ENCODE results near the gene TENM4. TPM values are rescaled to one million over a fixed set of nuclear protein-coding genes. Genes with fewer than 3 reads are reported as not detected.

Gene TENM4
- total and polyA plus RNA-seq, 2 of the 13 experiments (the other 11 are each of a cell fraction or from before 2014, with no cell fraction given), result not detected

DNA sequence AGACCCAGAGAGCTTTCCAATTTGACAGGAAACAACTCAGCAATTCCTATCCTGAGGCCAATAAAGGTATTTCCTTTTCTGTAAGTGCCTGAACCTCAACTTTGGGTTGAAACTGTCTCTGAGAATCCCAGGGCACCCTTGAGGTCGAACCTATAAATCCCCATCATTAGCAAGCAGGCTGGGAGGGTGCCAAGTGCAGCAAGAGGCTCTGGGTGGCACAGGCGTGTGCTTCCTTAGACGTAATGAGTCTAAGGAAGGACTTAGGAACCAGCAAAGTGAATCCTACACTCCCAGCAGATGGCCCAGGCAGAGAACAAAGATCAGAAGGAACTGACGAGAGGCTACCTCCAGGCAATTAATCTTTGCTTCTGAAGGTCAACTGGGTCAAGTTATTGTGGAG lies 631.9 kb downstream of the TENM4 start:
- DNase-seq (ENCODE audit: low spot score) (no peak), FAIRE-seq (no peak), ATAC-seq (no peak)
- intact Hi-C loops (cut with micrococcal nuclease; ENCODE audit: unreplicated experiment) (no loop called here), in situ Hi-C loops (cut with HindIII; ENCODE audit: extremely low pct_ligation_motif_present, low pct_unique_long_range_greater_than_20kb) (no loop called here)
- Histone ChIP-seq H3K9ac (ENCODE audit: insufficient read depth, low read depth, low read length) (no peak overlapping the region), H3K79me2 (ENCODE audit: insufficient read depth, low read length) (no peaks in the 10 kb centered on the region), H2AFZ (ENCODE audit: low read length) (no peak overlapping the region), H3K9me3 (ENCODE audit: low read length) (no peaks in the 10 kb centered on the region), H3K27ac (ENCODE audit: extremely low read length, insufficient read depth, low read length) (no peak overlapping the region), H4K20me1 (ENCODE audit: insufficient read depth, low read length) (no peaks in the 10 kb centered on the region), H3K4me1 (ENCODE audit: insufficient read depth, low read length) (no peaks in the 10 kb centered on the region), H3K4me2 (ENCODE audit: low read depth, low read length) (no peak overlapping the region), H3K36me3 (replicated peaks in 1 of 2; ENCODE audit: control insufficient read depth in 1 of 2, insufficient read depth in 2 of 2, low read length in 2 of 2) (no peaks in the 10 kb centered on the region), H3K27me3 (ENCODE audit: control insufficient read depth in 1 of 2, insufficient read depth in 2 of 2, low read length in 2 of 2) (peaks cover 0 to 7% of the 10 kb centered on the region in 2 experiments; a peak in 1 of 5 replicates), H3K4me3 (replicated peaks in 1 of 3; ENCODE audit: insufficient read depth in 1 of 3, low read depth in 2 of 3, low read length in 3 of 3) (no peak overlapping the region)
- no peak for TF ChIP-seq ZNF749 (CRISPR knock-in tag; IDR thresholded peaks at IDR 0.05; ENCODE audit: borderline replicate concordance)
- ChIA-PET CTCF (ENCODE audit: low intra/inter-chr PET ratio, low total read pairs) (no interaction called here), POLR2A (no interaction called here)
- BruUV-seq (replicated peaks), result no TSS peak
- WGBS (ENCODE audit: low lambda C conversion rate), result 0% methylated on average over 4 of the region's 4 CpGs

DNA sequence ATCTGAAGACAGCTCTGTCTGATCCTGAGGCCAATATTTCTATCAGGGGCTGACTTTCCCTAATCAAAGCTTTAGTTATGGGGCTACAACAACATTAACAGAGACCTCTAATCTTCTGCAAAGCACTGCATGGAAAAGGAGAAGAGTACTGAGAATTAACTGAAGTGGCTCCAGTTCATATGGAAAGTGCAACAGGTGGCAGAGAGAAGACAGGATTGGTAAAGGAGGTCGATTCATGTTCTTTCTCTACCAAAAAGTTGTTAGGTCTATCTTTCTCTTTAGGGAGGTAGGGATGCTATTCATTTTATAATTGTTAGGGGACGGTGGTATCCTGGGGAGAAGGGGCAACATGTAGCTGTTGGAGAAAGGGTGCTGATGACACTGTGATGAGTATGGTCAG lies 633.5 kb downstream of the TENM4 start:
- Histone ChIP-seq H3K27ac (ENCODE audit: extremely low read length, insufficient read depth, low read length) (no peak overlapping the region), H2AFZ (ENCODE audit: low read length) (no peak overlapping the region), H3K9me3 (ENCODE audit: low read length) (no peaks in the 10 kb centered on the region), H3K79me2 (ENCODE audit: insufficient read depth, low read length) (no peaks in the 10 kb centered on the region), H3K36me3 (replicated peaks in 1 of 2; ENCODE audit: control insufficient read depth in 1 of 2, insufficient read depth in 2 of 2, low read length in 2 of 2) (no peaks in the 10 kb centered on the region), H3K4me3 (replicated peaks in 1 of 3; ENCODE audit: insufficient read depth in 1 of 3, low read depth in 2 of 3, low read length in 3 of 3) (no peak overlapping the region), H3K4me1 (ENCODE audit: insufficient read depth, low read length) (no peaks in the 10 kb centered on the region), H4K20me1 (ENCODE audit: insufficient read depth, low read length) (no peaks in the 10 kb centered on the region), H3K4me2 (ENCODE audit: low read depth, low read length) (no peak overlapping the region), H3K27me3 (ENCODE audit: control insufficient read depth in 1 of 2, insufficient read depth in 2 of 2, low read length in 2 of 2) (0 out of 5 replicates have a peak, but pooled peaks cover 0 to 6% of the 10 kb centered on the region in 2 experiments), H3K9ac (ENCODE audit: insufficient read depth, low read depth, low read length) (no peak overlapping the region)
- no peak for FAIRE-seq
- ChIA-PET CTCF (ENCODE audit: low intra/inter-chr PET ratio, low total read pairs) (no interaction called here), POLR2A (no interaction called here)
- intact Hi-C loops (cut with micrococcal nuclease; ENCODE audit: unreplicated experiment) (no loop called here), in situ Hi-C loops (cut with HindIII; ENCODE audit: extremely low pct_ligation_motif_present, low pct_unique_long_range_greater_than_20kb) (no loop called here)
- TF ChIP-seq ETV5 (CRISPR knock-in tag; IDR thresholded peaks at IDR 0.05; ENCODE audit: borderline replicate concordance), result no peak
- TF ChIP-seq DZIP1 (CRISPR knock-in tag; IDR thresholded peaks at IDR 0.05), result no peak
- 0% methylated on average over 2 of the region's 2 CpGs for WGBS (ENCODE audit: low lambda C conversion rate)
- DNase-seq (ENCODE audit: low spot score), result no peak
- BruUV-seq (replicated peaks), result no TSS peak
- no peak for ATAC-seq

All from HepG2 (cell line).